Measurements from ENCODE around the gene RBMS1.

The RBMS1 gene

DNA sequence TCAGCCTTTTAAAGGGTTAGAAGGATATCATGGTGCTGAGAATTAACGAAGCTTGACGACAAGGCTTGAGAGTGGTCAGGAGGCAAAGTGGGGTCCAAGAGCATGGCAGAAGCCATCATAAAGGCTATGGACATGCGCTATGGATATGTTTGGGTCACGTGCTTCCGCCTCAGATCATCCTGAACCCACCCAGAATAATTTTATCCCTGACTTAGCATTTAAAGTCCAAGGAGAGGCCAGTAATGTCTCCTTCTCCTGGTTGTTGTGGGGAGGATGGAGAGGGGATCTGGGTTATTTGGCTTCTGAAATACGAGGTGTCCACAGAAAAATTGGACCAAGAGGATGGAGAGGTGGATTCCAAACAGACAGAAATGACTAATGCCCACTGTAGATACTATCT, 38.8 kb upstream of the RBMS1 start:
- TF ChIP-seq, protein P1, sequence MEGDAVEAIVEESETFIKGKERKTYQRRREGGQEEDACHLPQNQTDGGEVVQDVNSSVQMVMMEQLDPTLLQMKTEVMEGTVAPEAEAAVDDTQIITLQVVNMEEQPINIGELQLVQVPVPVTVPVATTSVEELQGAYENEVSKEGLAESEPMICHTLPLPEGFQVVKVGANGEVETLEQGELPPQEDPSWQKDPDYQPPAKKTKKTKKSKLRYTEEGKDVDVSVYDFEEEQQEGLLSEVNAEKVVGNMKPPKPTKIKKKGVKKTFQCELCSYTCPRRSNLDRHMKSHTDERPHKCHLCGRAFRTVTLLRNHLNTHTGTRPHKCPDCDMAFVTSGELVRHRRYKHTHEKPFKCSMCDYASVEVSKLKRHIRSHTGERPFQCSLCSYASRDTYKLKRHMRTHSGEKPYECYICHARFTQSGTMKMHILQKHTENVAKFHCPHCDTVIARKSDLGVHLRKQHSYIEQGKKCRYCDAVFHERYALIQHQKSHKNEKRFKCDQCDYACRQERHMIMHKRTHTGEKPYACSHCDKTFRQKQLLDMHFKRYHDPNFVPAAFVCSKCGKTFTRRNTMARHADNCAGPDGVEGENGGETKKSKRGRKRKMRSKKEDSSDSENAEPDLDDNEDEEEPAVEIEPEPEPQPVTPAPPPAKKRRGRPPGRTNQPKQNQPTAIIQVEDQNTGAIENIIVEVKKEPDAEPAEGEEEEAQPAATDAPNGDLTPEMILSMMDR (IDR thresholded peaks at IDR 0.05; ENCODE audit: extremely low read depth, missing control alignments), result no peak

DNA sequence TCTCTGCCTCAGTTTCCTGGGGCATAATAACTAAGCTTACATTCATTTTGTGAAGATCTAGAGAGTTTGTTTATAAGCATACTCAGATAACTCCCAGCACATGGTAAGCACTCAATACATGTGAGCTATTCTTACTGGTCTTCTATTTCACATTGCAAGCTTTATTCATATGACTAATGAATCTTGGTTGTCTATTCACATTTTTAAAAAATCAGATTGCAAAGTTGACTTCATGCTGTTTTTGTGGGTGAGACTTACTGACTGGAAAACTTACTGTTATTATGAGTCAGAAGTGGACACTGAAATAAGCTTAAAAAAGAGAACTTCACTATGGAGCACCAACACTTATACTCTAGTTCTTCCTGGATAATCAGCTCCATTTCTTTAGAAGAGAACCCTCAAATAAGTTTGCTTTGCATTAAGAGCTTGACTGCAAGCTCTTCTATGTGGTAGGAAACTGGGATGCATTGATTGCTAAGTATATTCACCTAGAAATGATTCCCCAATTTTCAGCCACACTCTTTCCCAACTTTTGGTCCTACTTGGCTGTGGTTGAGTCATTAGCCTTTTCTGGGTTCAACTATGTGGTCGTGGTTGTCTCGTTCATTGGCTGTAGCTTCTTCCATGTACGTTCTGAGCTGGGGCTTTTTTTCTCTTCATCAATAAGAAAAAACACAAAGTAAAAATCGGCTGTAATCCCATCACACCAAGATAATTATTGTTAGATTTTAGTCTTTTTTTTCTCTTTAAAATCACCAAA, 29.5 kb upstream of the RBMS1 start:
- TF ChIP-seq, protein P1 (IDR thresholded peaks at IDR 0.05; ENCODE audit: extremely low read depth, missing control alignments), result no peak

More for the DNA sequence above, 38.8 kb upstream of the RBMS1 start:
- DNase-seq (ENCODE audit: low spot score), result no peak

DNA sequence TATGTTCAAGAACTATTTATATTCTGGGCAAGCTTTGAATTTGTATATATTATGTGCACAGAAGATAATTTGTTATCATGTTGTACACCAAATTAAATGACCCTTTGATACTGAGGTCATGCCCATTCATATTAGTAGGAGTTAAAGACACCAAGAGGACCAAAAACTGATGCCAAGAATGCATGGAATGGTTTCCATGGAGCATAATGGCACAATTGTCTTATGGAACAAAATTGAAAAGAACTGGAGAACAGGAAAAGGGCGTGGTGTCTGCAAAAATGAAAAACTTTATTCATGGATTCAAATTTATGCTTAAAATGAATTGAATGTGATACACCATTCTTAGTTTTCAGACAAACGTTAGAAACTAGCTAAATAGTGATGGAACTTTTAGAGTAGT, 24.1 kb upstream of the RBMS1 start:
- DNase-seq (ENCODE audit: low spot score), result no peak
- TF ChIP-seq, protein P1 (IDR thresholded peaks at IDR 0.05; ENCODE audit: extremely low read depth, missing control alignments), result no peak

More for the DNA sequence above, 29.5 kb upstream of the RBMS1 start:
- DNase-seq (ENCODE audit: low spot score), result no peak

DNA sequence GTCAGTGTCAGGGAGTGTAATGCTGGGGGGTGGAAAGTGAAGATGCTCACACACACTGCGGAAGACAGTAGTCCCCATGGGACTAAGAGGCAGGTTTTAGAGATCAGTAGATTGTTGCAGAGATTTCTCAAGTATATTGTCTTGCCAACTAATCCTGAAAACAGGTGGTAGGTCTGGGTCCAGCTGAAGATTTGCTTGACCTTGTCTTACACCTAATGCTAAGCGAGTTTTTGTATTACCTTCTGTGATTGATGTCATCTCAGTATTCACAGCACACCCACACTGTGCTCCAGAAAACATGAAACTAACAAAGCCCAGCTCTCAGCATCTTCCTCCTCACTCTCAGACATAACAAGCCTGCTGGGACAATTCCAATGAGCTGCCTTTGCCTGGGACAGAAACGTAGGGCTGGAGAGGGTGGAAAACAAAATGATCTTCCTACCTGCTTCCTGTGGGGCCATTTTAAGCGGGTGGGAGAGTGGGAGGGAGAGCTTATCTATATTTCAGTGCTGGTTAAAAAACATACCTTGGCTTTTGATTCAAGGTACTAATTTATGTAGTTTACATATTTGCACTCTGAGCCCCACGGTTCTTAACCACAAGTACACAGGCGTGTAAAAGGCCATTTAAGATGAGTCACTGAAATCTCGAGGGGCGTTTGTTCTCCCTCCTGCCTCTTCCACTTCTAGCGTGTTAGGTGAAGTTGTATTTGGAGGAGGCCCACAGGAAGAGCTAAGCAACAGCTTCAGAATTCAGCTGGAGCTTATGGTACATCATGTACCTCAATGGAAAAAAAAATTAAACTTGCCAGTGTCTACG, 23.1 kb upstream of the RBMS1 start:
- no peak for DNase-seq (ENCODE audit: low spot score)

DNA sequence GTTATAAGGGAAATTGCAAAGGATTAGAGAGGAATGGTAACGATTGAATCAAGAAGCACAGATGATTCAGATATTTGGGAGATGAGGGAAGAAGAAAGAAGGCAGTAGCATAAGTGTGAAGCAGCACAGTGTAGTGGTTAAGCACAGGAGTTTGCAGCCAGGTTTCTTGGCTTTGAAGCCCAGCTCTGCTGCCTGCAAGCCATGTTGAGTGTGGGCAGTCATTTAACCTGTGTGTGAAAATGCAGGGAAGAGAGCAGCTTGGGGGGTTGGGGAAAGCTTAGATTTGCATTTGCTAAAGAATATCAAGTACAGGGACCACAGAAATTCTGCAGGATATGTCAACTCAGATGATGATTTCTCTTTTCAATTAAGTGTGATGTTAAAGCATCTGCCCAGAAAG, 21.5 kb upstream of the RBMS1 start:
- no peak for DNase-seq (ENCODE audit: low spot score)
- TF ChIP-seq, protein P1 (IDR thresholded peaks at IDR 0.05; ENCODE audit: extremely low read depth, missing control alignments), result no peak

More for the DNA sequence above, 23.1 kb upstream of the RBMS1 start:
- TF ChIP-seq, protein P1 (IDR thresholded peaks at IDR 0.05; ENCODE audit: extremely low read depth, missing control alignments), result no peak

DNA sequence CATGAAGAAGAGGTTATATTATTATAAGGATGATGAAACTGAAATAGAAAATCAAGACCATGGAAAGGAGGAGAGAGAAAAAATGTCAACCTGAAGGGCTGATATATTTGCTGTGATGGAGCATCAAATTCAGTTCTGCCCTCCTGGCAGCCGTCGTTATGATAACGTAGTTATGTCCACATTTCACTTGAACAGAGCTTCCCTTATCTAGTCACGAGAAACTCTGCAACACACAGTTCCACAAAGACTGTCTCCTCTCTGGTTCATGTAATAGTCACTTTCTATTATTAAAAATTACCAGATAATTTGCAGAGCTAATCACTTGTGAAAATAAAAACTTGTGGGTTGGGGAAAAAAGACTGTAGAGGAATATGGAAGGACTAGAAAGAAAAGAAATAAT, 19.5 kb upstream of the RBMS1 start:
- DNase-seq (ENCODE audit: low spot score), result no peak
- TF ChIP-seq, protein P1 (IDR thresholded peaks at IDR 0.05; ENCODE audit: extremely low read depth, missing control alignments), result no peak

DNA sequence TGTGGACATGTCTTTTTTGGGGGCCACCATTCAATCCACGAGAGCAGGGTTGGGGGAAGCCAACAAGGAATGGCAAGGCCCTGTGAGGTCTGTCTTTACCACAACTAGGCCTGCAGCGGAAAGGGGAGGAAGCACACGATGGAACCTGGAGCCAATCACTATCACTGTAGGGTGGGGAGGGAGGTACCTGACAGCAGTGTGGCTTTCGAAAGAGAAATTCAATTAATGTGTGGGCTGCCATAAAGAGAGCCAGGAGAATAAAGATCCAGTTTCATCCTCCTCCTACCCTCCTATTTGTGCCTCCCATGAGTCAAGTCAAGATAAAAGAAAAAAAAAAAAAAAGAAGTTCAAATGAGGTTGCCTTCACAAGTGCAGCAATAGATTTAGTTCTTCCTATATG, 18.9 kb upstream of the RBMS1 start:
- TF ChIP-seq, protein P1 (IDR thresholded peaks at IDR 0.05; ENCODE audit: extremely low read depth, missing control alignments), result no peak
- no peak for DNase-seq (ENCODE audit: low spot score)
